ENCODE data around the gene LNPK.

Gene LNPK

DNA sequence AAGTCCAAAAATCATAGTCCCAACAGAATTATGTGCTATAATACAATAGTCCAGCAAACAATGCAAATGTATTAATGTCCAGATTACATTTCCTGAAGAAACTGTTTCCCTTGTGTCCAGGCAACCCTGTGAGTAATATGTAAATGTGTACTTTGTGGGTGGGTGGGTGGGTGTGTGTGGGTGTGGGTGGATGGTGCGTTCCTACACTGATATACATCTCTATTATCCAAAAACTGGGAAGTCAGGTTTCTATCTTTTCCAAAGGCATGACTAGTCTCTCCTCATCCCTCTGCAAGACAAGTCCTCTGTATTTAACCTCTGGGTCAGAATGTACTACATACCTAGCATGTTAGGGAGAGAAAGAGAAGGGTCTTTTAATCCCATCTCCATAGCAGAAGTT, 71.6 kb downstream of the LNPK start:
- H3K36me3 ChIP-seq (ENCODE audit: control insufficient read depth in 1 of 2, insufficient read depth in 2 of 2, low read depth in 1 of 2, low read length in 2 of 2): peaks cover 0 to 23% of the 10 kb centered on the region in 2 experiments
- H2BK15ac ChIP-seq (ENCODE audit: low read depth, poor library complexity, severe bottlenecking): no peak overlapping the region
- peak; percentile 3 for DNase-seq
- H3K23ac ChIP-seq (ENCODE audit: low read length in 2 of 2): no peak overlapping the region
- H3K27me3 ChIP-seq (ENCODE audit: control insufficient read depth in 1 of 2, insufficient read depth in 1 of 2, low read length in 2 of 2): no peaks in the 10 kb centered on the region
- H3K4me2 ChIP-seq (ENCODE audit: low read length, poor library complexity, severe bottlenecking): no peak overlapping the region
- no peak overlapping the region for H3K4ac ChIP-seq (ENCODE audit: low read depth in 1 of 2, low read length in 2 of 2)
- no peak overlapping the region for H4K91ac ChIP-seq (ENCODE audit: low read length)
- H2BK12ac ChIP-seq (ENCODE audit: low read length in 2 of 2): no peak overlapping the region
- no peak overlapping the region for H3K27ac ChIP-seq (ENCODE audit: low read length, poor library complexity, severe bottlenecking)
- no peaks in the 10 kb centered on the region for H3K9me3 ChIP-seq (ENCODE audit: control insufficient read depth, low read length)
- no peak overlapping the region for H3K4me3 ChIP-seq (ENCODE audit: insufficient read depth in 1 of 2, low read depth in 1 of 2, low read length in 2 of 2)
- no peak overlapping the region for H2AFZ ChIP-seq (ENCODE audit: low read depth, low read length)
- no peaks in the 10 kb centered on the region for H3K4me1 ChIP-seq (ENCODE audit: control insufficient read depth, insufficient read depth, low read depth, low read length)
- no peaks in the 10 kb centered on the region for H3K79me1 ChIP-seq (replicated peaks; ENCODE audit: low read length, poor library complexity, severe bottlenecking)
- H4K8ac ChIP-seq (ENCODE audit: low read length): no peak overlapping the region
- no peak overlapping the region for H3K14ac ChIP-seq (ENCODE audit: low read length in 2 of 2)
- no peak overlapping the region for H3K9ac ChIP-seq (ENCODE audit: low read length)
- H3K18ac ChIP-seq (ENCODE audit: low read depth in 1 of 2, low read length in 2 of 2): no peak overlapping the region
- H2BK5ac ChIP-seq (ENCODE audit: low read depth, low read length, poor library complexity, severe bottlenecking): no peak overlapping the region
- WGBS: no CpG with 5 or more reads among the region's 1 CpG
- no peak overlapping the region for H2BK120ac ChIP-seq (ENCODE audit: low read depth, low read length)
- no peak overlapping the region for H2AK5ac ChIP-seq (ENCODE audit: low read length, severe bottlenecking)

DNA sequence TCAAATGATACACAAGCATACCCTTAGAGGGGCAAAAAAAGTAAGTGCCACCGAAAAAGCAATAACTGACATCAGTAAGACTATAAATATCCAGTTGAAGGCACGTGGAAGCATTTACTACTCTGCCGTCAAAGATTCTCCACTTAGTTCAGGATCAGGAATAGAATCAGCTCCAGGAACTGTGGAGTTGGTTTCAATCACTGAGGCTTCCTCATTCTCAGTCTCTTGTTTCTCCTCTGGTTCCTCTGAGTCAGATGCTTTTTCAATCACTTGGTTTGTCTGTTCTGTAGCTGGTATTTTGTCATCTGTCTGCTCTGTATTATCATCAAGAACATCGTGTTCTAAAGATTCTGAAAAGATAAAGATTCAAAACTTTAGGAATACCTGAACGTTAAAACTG, 72.2 kb downstream of the LNPK start:
- H4K91ac ChIP-seq (ENCODE audit: low read length): no peak overlapping the region
- no peaks in the 10 kb centered on the region for H3K9me3 ChIP-seq (ENCODE audit: control insufficient read depth, low read length)
- H3K4me3 ChIP-seq (ENCODE audit: insufficient read depth in 1 of 2, low read depth in 1 of 2, low read length in 2 of 2): no peak overlapping the region
- no peak overlapping the region for H2AK5ac ChIP-seq (ENCODE audit: low read length, severe bottlenecking)
- no peak overlapping the region for H4K8ac ChIP-seq (ENCODE audit: low read length)
- H3K14ac ChIP-seq (ENCODE audit: low read length in 2 of 2): no peak overlapping the region
- 46% methylated on average over 5 of the region's 5 CpGs for WGBS
- H3K4ac ChIP-seq (ENCODE audit: low read depth in 1 of 2, low read length in 2 of 2): no peak overlapping the region
- H3K27ac ChIP-seq (ENCODE audit: low read length, poor library complexity, severe bottlenecking): no peak overlapping the region
- no peak overlapping the region for H3K23ac ChIP-seq (ENCODE audit: low read length in 2 of 2)
- no peak overlapping the region for H3K9ac ChIP-seq (ENCODE audit: low read length)
- no peak overlapping the region for H2BK15ac ChIP-seq (ENCODE audit: low read depth, poor library complexity, severe bottlenecking)
- no peaks in the 10 kb centered on the region for H3K27me3 ChIP-seq (ENCODE audit: control insufficient read depth in 1 of 2, insufficient read depth in 1 of 2, low read length in 2 of 2)
- no peak overlapping the region for H2BK5ac ChIP-seq (ENCODE audit: low read depth, low read length, poor library complexity, severe bottlenecking)
- H3K18ac ChIP-seq (ENCODE audit: low read depth in 1 of 2, low read length in 2 of 2): no peak overlapping the region
- H2BK120ac ChIP-seq (ENCODE audit: low read depth, low read length): no peak overlapping the region
- no peak overlapping the region for H2BK12ac ChIP-seq (ENCODE audit: low read length in 2 of 2)
- peak; percentile 34 for DNase-seq
- H2AFZ ChIP-seq (ENCODE audit: low read depth, low read length): no peak overlapping the region
- no peak overlapping the region for H3K4me2 ChIP-seq (ENCODE audit: low read length, poor library complexity, severe bottlenecking)
- H3K36me3 ChIP-seq (ENCODE audit: control insufficient read depth in 1 of 2, insufficient read depth in 2 of 2, low read depth in 1 of 2, low read length in 2 of 2): peaks cover 0 to 19% of the 10 kb centered on the region in 2 experiments
- no peaks in the 10 kb centered on the region for H3K4me1 ChIP-seq (ENCODE audit: control insufficient read depth, insufficient read depth, low read depth, low read length)
- no peaks in the 10 kb centered on the region for H3K79me1 ChIP-seq (replicated peaks; ENCODE audit: low read length, poor library complexity, severe bottlenecking)

DNA sequence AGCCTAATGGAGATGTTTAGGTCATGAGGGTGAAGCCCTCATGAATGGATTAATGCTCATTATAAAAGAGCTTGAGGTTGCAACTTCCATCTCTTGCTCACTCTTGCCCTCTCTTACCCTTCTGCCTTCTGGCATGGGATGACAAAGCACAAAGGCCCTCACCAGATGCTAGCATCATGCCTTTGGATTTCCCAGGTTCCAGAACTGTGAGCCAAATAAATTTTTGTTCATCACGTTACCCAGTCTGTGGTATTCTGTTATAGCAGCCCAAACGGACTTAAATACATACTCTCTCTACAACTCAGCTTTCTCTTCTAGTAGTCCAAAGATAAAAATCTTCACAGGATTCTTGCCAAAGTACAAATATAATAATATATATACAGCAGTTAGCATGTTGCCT, 75.8 kb downstream of the LNPK start:
- no peak overlapping the region for H3K4me3 ChIP-seq (ENCODE audit: insufficient read depth in 1 of 2, low read depth in 1 of 2, low read length in 2 of 2)
- peaks cover 0 to 14% of the 10 kb centered on the region in 2 experiments for H3K36me3 ChIP-seq (ENCODE audit: control insufficient read depth in 1 of 2, insufficient read depth in 2 of 2, low read depth in 1 of 2, low read length in 2 of 2)
- H2AK5ac ChIP-seq (ENCODE audit: low read length, severe bottlenecking): no peak overlapping the region
- H4K8ac ChIP-seq (ENCODE audit: low read length): no peak overlapping the region
- no peak overlapping the region for H3K23ac ChIP-seq (ENCODE audit: low read length in 2 of 2)
- no peak overlapping the region for H3K27ac ChIP-seq (ENCODE audit: low read length, poor library complexity, severe bottlenecking)
- WGBS: 91% methylated on average over 2 of the region's 2 CpGs
- H2BK15ac ChIP-seq (ENCODE audit: low read depth, poor library complexity, severe bottlenecking): no peak overlapping the region
- no peak overlapping the region for H3K4ac ChIP-seq (ENCODE audit: low read depth in 1 of 2, low read length in 2 of 2)
- no peak overlapping the region for H3K9ac ChIP-seq (ENCODE audit: low read length)
- no peak overlapping the region for H3K18ac ChIP-seq (ENCODE audit: low read depth in 1 of 2, low read length in 2 of 2)
- no peak overlapping the region for H2AFZ ChIP-seq (ENCODE audit: low read depth, low read length)
- H3K4me2 ChIP-seq (ENCODE audit: low read length, poor library complexity, severe bottlenecking): no peak overlapping the region
- H2BK120ac ChIP-seq (ENCODE audit: low read depth, low read length): no peak overlapping the region
- H3K79me1 ChIP-seq (replicated peaks; ENCODE audit: low read length, poor library complexity, severe bottlenecking): no peaks in the 10 kb centered on the region
- DNase-seq: no peak
- H3K27me3 ChIP-seq (ENCODE audit: control insufficient read depth in 1 of 2, insufficient read depth in 1 of 2, low read length in 2 of 2): no peaks in the 10 kb centered on the region
- H3K14ac ChIP-seq (ENCODE audit: low read length in 2 of 2): no peak overlapping the region
- H3K9me3 ChIP-seq (ENCODE audit: control insufficient read depth, low read length): no peaks in the 10 kb centered on the region
- no peak overlapping the region for H4K91ac ChIP-seq (ENCODE audit: low read length)
- H3K4me1 ChIP-seq (ENCODE audit: control insufficient read depth, insufficient read depth, low read depth, low read length): no peaks in the 10 kb centered on the region
- no peak overlapping the region for H2BK12ac ChIP-seq (ENCODE audit: low read length in 2 of 2)
- no peak overlapping the region for H2BK5ac ChIP-seq (ENCODE audit: low read depth, low read length, poor library complexity, severe bottlenecking)

DNA sequence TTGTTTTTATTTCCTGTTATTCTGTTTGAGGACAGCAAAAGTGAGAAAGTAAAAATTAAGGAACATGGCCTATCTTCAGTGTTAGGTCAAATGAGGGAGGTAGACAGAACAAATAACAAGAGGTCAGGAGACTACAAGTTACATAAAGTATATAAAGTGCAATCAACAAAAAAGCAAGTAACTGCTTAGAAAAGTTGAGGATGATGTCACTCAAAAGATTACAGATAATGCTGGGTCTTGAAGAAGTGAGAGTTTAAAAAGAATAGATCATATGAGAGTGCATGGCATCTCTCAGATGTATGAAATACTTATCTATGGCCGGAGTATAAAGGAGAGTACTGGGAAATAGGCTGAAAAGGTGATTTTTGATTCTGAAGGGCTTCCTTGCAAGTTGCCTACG, 79.9 kb downstream of the LNPK start:
- no peaks in the 10 kb centered on the region for H3K4me1 ChIP-seq (ENCODE audit: control insufficient read depth, insufficient read depth, low read depth, low read length)
- no peak overlapping the region for H3K18ac ChIP-seq (ENCODE audit: low read depth in 1 of 2, low read length in 2 of 2)

More for the DNA sequence above, 79.9 kb downstream of the LNPK start:
- Histone ChIP-seq H2AK5ac (ENCODE audit: low read length, severe bottlenecking) (no peak overlapping the region), H4K8ac (ENCODE audit: low read length) (no peak overlapping the region), H3K27me3 (ENCODE audit: control insufficient read depth in 1 of 2, insufficient read depth in 1 of 2, low read length in 2 of 2) (no peaks in the 10 kb centered on the region), H3K4ac (ENCODE audit: low read depth in 1 of 2, low read length in 2 of 2) (no peak overlapping the region), H2BK120ac (ENCODE audit: low read depth, low read length) (no peak overlapping the region), H2AFZ (ENCODE audit: low read depth, low read length) (no peak overlapping the region), H3K36me3 (ENCODE audit: control insufficient read depth in 1 of 2, insufficient read depth in 2 of 2, low read depth in 1 of 2, low read length in 2 of 2) (peaks cover 0 to 1% of the 10 kb centered on the region in 2 experiments), H3K14ac (ENCODE audit: low read length in 2 of 2) (no peak overlapping the region), H3K23ac (ENCODE audit: low read length in 2 of 2) (no peak overlapping the region), H2BK15ac (ENCODE audit: low read depth, poor library complexity, severe bottlenecking) (no peak overlapping the region), H2BK5ac (ENCODE audit: low read depth, low read length, poor library complexity, severe bottlenecking) (no peak overlapping the region), H3K9ac (ENCODE audit: low read length) (no peak overlapping the region), H2BK12ac (ENCODE audit: low read length in 2 of 2) (no peak overlapping the region), H3K4me2 (ENCODE audit: low read length, poor library complexity, severe bottlenecking) (no peak overlapping the region), H3K79me1 (replicated peaks; ENCODE audit: low read length, poor library complexity, severe bottlenecking) (no peaks in the 10 kb centered on the region), H3K4me3 (ENCODE audit: insufficient read depth in 1 of 2, low read depth in 1 of 2, low read length in 2 of 2) (no peak overlapping the region), H4K91ac (ENCODE audit: low read length) (no peak overlapping the region), H3K27ac (ENCODE audit: low read length, poor library complexity, severe bottlenecking) (no peak overlapping the region), H3K9me3 (ENCODE audit: control insufficient read depth, low read length) (no peaks in the 10 kb centered on the region)
- 89% methylated on average over 2 of the region's 2 CpGs for WGBS
- no peak for DNase-seq
